Measurements from ENCODE around the gene STXBP6.

STXBP6 gene

DNA sequence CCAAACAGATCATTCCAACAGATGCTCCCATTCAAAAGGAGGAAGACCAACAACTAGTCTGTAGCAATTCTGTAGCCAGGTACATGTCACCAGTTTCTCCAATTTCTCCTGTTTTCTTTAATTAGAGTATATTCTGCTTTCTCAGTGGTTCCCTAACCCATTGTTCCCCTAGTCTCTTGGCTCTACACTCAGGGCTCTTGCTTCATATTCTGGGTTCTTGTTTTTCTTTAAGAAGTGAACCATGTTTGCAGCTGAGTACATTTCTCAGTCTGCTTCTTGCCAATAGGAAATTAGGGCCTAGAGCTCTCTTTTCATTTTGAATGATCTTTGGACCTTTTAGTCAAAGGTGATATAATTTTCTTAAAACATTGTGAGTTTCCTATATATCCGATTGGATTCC is 29.4 kb upstream of the STXBP6 start:
- no peak for TF ChIP-seq EZH2phosphoT487 (IDR thresholded peaks at IDR 0.05; ENCODE audit: low read depth)
- H3K9me3 ChIP-seq (ENCODE audit: insufficient read depth, low read length): no peaks in the 10 kb centered on the region
- no peak overlapping the region for H3K27ac ChIP-seq (ENCODE audit: low read length)
- no peaks in the 10 kb centered on the region for H3K79me2 ChIP-seq (ENCODE audit: low read length)
- no peak overlapping the region for H3K4me3 ChIP-seq (ENCODE audit: low read length)
- H3K36me3 ChIP-seq (replicated peaks; ENCODE audit: low read depth, low read length): no peaks in the 10 kb centered on the region
- no peak overlapping the region for H3K4me2 ChIP-seq (ENCODE audit: low read length)
- no peak overlapping the region for H3K9ac ChIP-seq (ENCODE audit: low read length)
- H3K4me1 ChIP-seq (ENCODE audit: low read length): peaks cover 5% of the 10 kb centered on the region; the same call in 1 of the 2 replicates
- no peaks in the 10 kb centered on the region for H4K20me1 ChIP-seq (ENCODE audit: insufficient read depth, low read length)
- no peak overlapping the region for H2AFZ ChIP-seq (ENCODE audit: low read depth, low read length)
- no peaks in the 10 kb centered on the region for H3K27me3 ChIP-seq (ENCODE audit: low read depth, low read length)

DNA sequence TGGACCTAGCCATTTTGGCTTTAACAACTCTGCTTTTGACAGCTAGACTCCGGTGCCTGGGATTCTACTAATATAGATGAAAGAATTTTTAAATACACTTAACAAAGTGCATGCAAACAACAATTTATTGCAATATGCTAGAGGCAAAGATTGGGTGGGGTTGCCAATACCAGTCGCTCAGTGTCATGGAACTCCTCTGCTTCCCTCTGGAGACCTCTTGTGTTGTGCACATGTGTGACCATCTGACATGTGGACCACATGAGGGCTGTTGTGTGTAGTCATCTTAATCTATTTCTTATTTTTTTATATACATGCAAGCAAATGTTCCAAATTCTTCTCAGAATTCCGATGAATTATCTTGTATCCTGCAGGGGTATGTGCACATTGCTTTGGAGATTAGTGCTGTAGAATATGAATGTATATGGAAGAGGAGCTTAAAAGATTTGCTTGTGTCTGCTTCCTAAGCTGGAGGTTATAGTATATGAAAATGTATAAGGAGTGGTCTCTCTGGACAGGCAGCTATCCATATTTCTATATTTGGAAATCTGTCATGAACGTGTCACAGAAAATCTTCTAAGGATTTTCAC is 24.2 kb upstream of the STXBP6 start:
- H3K27me3 ChIP-seq (ENCODE audit: low read depth, low read length): no peaks in the 10 kb centered on the region
- no peaks in the 10 kb centered on the region for H3K79me2 ChIP-seq (ENCODE audit: low read length)
- H3K36me3 ChIP-seq (replicated peaks; ENCODE audit: low read depth, low read length): no peaks in the 10 kb centered on the region
- H3K4me3 ChIP-seq (ENCODE audit: low read length): no peak overlapping the region
- peaks cover 5% of the 10 kb centered on the region; the same call in 1 of the 2 replicates for H3K4me1 ChIP-seq (ENCODE audit: low read length)
- no peaks in the 10 kb centered on the region for H4K20me1 ChIP-seq (ENCODE audit: insufficient read depth, low read length)
- no peak overlapping the region for H3K9ac ChIP-seq (ENCODE audit: low read length)
- H3K4me2 ChIP-seq (ENCODE audit: low read length): no peak overlapping the region
- no peak overlapping the region for H2AFZ ChIP-seq (ENCODE audit: low read depth, low read length)
- TF ChIP-seq, protein P1, sequence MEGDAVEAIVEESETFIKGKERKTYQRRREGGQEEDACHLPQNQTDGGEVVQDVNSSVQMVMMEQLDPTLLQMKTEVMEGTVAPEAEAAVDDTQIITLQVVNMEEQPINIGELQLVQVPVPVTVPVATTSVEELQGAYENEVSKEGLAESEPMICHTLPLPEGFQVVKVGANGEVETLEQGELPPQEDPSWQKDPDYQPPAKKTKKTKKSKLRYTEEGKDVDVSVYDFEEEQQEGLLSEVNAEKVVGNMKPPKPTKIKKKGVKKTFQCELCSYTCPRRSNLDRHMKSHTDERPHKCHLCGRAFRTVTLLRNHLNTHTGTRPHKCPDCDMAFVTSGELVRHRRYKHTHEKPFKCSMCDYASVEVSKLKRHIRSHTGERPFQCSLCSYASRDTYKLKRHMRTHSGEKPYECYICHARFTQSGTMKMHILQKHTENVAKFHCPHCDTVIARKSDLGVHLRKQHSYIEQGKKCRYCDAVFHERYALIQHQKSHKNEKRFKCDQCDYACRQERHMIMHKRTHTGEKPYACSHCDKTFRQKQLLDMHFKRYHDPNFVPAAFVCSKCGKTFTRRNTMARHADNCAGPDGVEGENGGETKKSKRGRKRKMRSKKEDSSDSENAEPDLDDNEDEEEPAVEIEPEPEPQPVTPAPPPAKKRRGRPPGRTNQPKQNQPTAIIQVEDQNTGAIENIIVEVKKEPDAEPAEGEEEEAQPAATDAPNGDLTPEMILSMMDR (IDR thresholded peaks at IDR 0.05; ENCODE audit: low read depth, low read length): no peak
- H3K27ac ChIP-seq (ENCODE audit: low read length): no peak overlapping the region
- H3K9me3 ChIP-seq (ENCODE audit: insufficient read depth, low read length): no peaks in the 10 kb centered on the region

DNA sequence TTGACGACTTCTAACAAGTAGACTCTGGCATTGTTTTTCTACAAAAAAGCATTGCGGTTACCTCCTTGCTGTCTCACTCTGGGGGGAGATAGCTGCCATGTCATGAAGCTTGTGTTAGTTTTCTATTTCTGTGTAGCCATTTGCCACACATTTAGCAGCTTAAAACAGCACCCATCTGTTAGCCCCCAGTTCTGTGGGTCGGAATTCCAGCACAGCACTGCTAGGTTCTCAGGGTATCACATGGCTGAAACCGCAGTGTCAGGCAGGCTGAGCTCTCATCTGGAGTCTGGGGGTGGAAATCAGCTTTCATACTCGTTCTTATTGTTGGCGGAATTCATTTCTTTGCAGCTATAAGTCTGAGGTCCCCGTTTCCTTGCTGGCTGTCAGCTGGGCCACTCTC is 19.9 kb upstream of the STXBP6 start:
- Histone ChIP-seq H4K20me1 (ENCODE audit: insufficient read depth, low read length) (no peaks in the 10 kb centered on the region), H3K9ac (ENCODE audit: low read length) (no peak overlapping the region), H3K79me2 (ENCODE audit: low read length) (no peaks in the 10 kb centered on the region), H3K27me3 (ENCODE audit: low read depth, low read length) (no peaks in the 10 kb centered on the region), H3K4me3 (ENCODE audit: low read length) (no peak overlapping the region), H2AFZ (ENCODE audit: low read depth, low read length) (no peak overlapping the region), H3K27ac (ENCODE audit: low read length) (no peak overlapping the region), H3K4me2 (ENCODE audit: low read length) (no peak overlapping the region), H3K36me3 (replicated peaks; ENCODE audit: low read depth, low read length) (no peaks in the 10 kb centered on the region), H3K9me3 (ENCODE audit: insufficient read depth, low read length) (no peaks in the 10 kb centered on the region), H3K4me1 (ENCODE audit: low read length) (peaks cover 6% of the 10 kb centered on the region)
- no peak for TF ChIP-seq EZH2phosphoT487 (IDR thresholded peaks at IDR 0.05; ENCODE audit: low read depth)
- TF ChIP-seq, protein P1 (IDR thresholded peaks at IDR 0.05; ENCODE audit: low read depth, low read length): no peak

DNA sequence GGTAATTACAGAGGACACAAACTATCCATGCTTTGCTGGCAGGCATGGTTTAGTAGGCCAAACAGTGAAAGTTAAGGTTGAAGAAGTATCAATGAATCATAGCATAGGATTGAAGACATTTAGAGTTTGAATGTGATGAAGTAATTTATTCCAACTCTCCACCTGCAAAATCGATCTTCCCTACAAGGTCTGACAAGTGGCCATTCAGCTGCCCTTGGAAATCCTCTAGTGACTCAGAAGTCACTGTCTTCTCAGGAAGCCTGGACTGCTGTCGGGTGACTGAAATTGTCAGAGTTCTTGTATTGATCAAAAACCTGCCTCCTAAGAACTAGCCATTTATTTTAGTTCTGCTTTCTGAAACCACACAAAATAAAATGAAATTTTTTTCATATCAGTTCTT is 17.7 kb upstream of the STXBP6 start:
- H3K4me2 ChIP-seq (ENCODE audit: low read length): no peak overlapping the region
- no peak overlapping the region for H3K9ac ChIP-seq (ENCODE audit: low read length)
- no peak overlapping the region for H3K27ac ChIP-seq (ENCODE audit: low read length)
- H2AFZ ChIP-seq (ENCODE audit: low read depth, low read length): no peak overlapping the region
- H4K20me1 ChIP-seq (ENCODE audit: insufficient read depth, low read length): no peaks in the 10 kb centered on the region
- TF ChIP-seq EZH2phosphoT487 (IDR thresholded peaks at IDR 0.05; ENCODE audit: low read depth): no peak
- TF ChIP-seq, protein P1 (IDR thresholded peaks at IDR 0.05; ENCODE audit: low read depth, low read length): no peak
- H3K79me2 ChIP-seq (ENCODE audit: low read length): no peaks in the 10 kb centered on the region
- no peaks in the 10 kb centered on the region for H3K27me3 ChIP-seq (ENCODE audit: low read depth, low read length)
- H3K4me1 ChIP-seq (ENCODE audit: low read length): peaks cover 7% of the 10 kb centered on the region
- H3K4me3 ChIP-seq (ENCODE audit: low read length): no peak overlapping the region
- no peaks in the 10 kb centered on the region for H3K36me3 ChIP-seq (replicated peaks; ENCODE audit: low read depth, low read length)
- no peaks in the 10 kb centered on the region for H3K9me3 ChIP-seq (ENCODE audit: insufficient read depth, low read length)
